Measurements from ENCODE around the gene MRPS5.
"Not testable (repeated sequence)": the region's sequence is repeated elsewhere in the genome, so short reads cannot be mapped to it uniquely, and the experiment has no call there.

The MRPS5 gene

GRCh38 chr2:95044601-95045000, 77.0 kb downstream of the MRPS5 start:
- no peak for DNase-seq (ENCODE audit: low spot score)

GRCh38 chr2:95043300-95044093, 78.1 kb downstream of the MRPS5 start:
- DNase-seq (ENCODE audit: low spot score) = no peak

GRCh38 chr2:95042472-95043271, 78.9 kb downstream of the MRPS5 start:
- DNase-seq (ENCODE audit: low spot score) = no peak

GRCh38 chr2:95041824-95042442, 79.7 kb downstream of the MRPS5 start:
- no peak for DNase-seq (ENCODE audit: low spot score)

- no peak for DNase-seq (ENCODE audit: low spot score)
These were observed 80.4 kb downstream of the MRPS5 start for GRCh38 chr2:95041060-95041823.

GRCh38 chr2:95040426-95040825, 81.2 kb downstream of the MRPS5 start:
- DNase-seq (ENCODE audit: low spot score) = no peak

GRCh38 chr2:95039978-95040377, 81.6 kb downstream of the MRPS5 start:
- DNase-seq (ENCODE audit: low spot score) = no peak

- no peak for DNase-seq (ENCODE audit: low spot score)
These were observed 82.2 kb downstream of the MRPS5 start for GRCh38 chr2:95039363-95039762.

- no peak for DNase-seq (ENCODE audit: low spot score)
These were observed 82.8 kb downstream of the MRPS5 start for GRCh38 chr2:95038635-95039298.

- DNase-seq (ENCODE audit: low spot score) = not testable (repeated sequence)
These were observed 83.6 kb downstream of the MRPS5 start for GRCh38 chr2:95037841-95038585.

- DNase-seq (ENCODE audit: low spot score) = no peak
These were observed 84.2 kb downstream of the MRPS5 start for GRCh38 chr2:95037384-95037839.

GRCh38 chr2:95036596-95037383, 84.8 kb downstream of the MRPS5 start:
- DNase-seq (ENCODE audit: low spot score) = no peak

Measured in germinal center (tissue), 1 donor.